ENCODE data around the gene ADD1. TPM values are rescaled to one million over a fixed set of nuclear protein-coding genes. Genes with fewer than 3 reads are reported as not detected.

The ADD1 gene
- total and polyA plus RNA-seq, 2 experiments from 2014 or later: 230 to 274 TPM

GRCh38 chr4:2866891-2867290, 23.2 kb downstream of the ADD1 start:
- peak overlapping the region; percentile 68 for H3K27ac ChIP-seq
- no peak for DNase-seq (ENCODE audit: low read depth in 1 of 2, low spot score in 1 of 2)
- no peaks in the 10 kb centered on the region for H3K27me3 ChIP-seq
- TF ChIP-seq CTCF (IDR thresholded peaks at IDR 0.05; ENCODE audit: low read depth, low read length): no peak
- no peaks in the 10 kb centered on the region for H3K36me3 ChIP-seq
- no peak overlapping the region for H3K4me3 ChIP-seq
- H3K9me3 ChIP-seq (ENCODE audit: low read depth): no peaks in the 10 kb centered on the region
- H3K4me1 ChIP-seq (ENCODE audit: low read depth): peaks cover 80% of the 10 kb centered on the region

GRCh38 chr4:2867758-2868491, 24.3 kb downstream of the ADD1 start:
- TF ChIP-seq CTCF (IDR thresholded peaks at IDR 0.05; ENCODE audit: low read depth, low read length): no peak
- Histone ChIP-seq H3K27me3 (no peaks in the 10 kb centered on the region), H3K4me1 (ENCODE audit: low read depth) (peaks cover 78% of the 10 kb centered on the region), H3K27ac (peak overlapping the region; percentile 68), H3K36me3 (no peaks in the 10 kb centered on the region), H3K9me3 (ENCODE audit: low read depth) (no peaks in the 10 kb centered on the region), H3K4me3 (peak overlapping the region; percentile 3)
- DNase-seq (ENCODE audit: low read depth in 1 of 2, low spot score in 1 of 2): peak; percentile 35 to 63

- H3K27me3 ChIP-seq: no peaks in the 10 kb centered on the region
- TF ChIP-seq CTCF (IDR thresholded peaks at IDR 0.05; ENCODE audit: low read depth, low read length): no peak
- DNase-seq (ENCODE audit: low read depth in 1 of 2, low spot score in 1 of 2): no peak
- H3K9me3 ChIP-seq (ENCODE audit: low read depth): no peaks in the 10 kb centered on the region
- peak overlapping the region; percentile 68 for H3K27ac ChIP-seq
- no peak overlapping the region for H3K4me3 ChIP-seq
- no peaks in the 10 kb centered on the region for H3K36me3 ChIP-seq
- H3K4me1 ChIP-seq (ENCODE audit: low read depth): peaks cover 78% of the 10 kb centered on the region
These were observed 25.3 kb downstream of the ADD1 start for GRCh38 chr4:2868877-2869487.

GRCh38 chr4:2869659-2870058, 26.0 kb downstream of the ADD1 start:
- no peak for TF ChIP-seq CTCF (IDR thresholded peaks at IDR 0.05; ENCODE audit: low read depth, low read length)
- peaks cover 74% of the 10 kb centered on the region for H3K4me1 ChIP-seq (ENCODE audit: low read depth)
- DNase-seq (ENCODE audit: low read depth in 1 of 2, low spot score in 1 of 2): no peak
- H3K27me3 ChIP-seq: no peaks in the 10 kb centered on the region
- no peaks in the 10 kb centered on the region for H3K9me3 ChIP-seq (ENCODE audit: low read depth)
- H3K36me3 ChIP-seq: no peaks in the 10 kb centered on the region
- H3K4me3 ChIP-seq: no peak overlapping the region
- H3K27ac ChIP-seq: peak overlapping the region; percentile 67

GRCh38 chr4:2870082-2870481, 26.4 kb downstream of the ADD1 start:
- Histone ChIP-seq H3K27ac (no peak overlapping the region), H3K36me3 (no peaks in the 10 kb centered on the region), H3K4me3 (no peak overlapping the region), H3K27me3 (no peaks in the 10 kb centered on the region), H3K9me3 (ENCODE audit: low read depth) (no peaks in the 10 kb centered on the region), H3K4me1 (ENCODE audit: low read depth) (peaks cover 69% of the 10 kb centered on the region)
- no peak for DNase-seq (ENCODE audit: low read depth in 1 of 2, low spot score in 1 of 2)
- TF ChIP-seq CTCF (IDR thresholded peaks at IDR 0.05; ENCODE audit: low read depth, low read length): no peak
